PC-9 (cell line): ENCODE measurements around the gene IRF2BPL. TPM values are rescaled to one million over a fixed set of nuclear protein-coding genes. Genes with fewer than 3 reads are reported as not detected.

ENCODE experiments used
- BruUV-seq: library from RNA; stranded (reverse); fragments of 400-500 nt; replicated peaks from 2 replicates; lab custom pipeline; 2021; lab: Mats Ljungman, UMichigan
- CTCF ChIA-PET: fragments of 300-600 bp; sonication (Branson Sonifier 250); formaldehyde crosslinking; loops from one replicate; lab custom pipeline; 2022; ENCODE audit warnings: antibody characterized with exemption; lab: Charles Lee
- POLR2A ChIA-PET: fragments of 300-600 bp; sonication (Branson Sonifier 250); formaldehyde crosslinking; loops from one replicate; lab custom pipeline; 2022; ENCODE audit warnings: antibody characterized with exemption; ENCODE audit not compliant: unreplicated experiment; lab: Charles Lee
- DNase-seq, 2 experiments: peaks; one replicate each; pipeline versions ENCODE4 v3.0.0 to v3.0.0-alpha.2; 2015 to 2022; ENCODE audit warnings: mixed read lengths in 1 of 2
- H2AFZ ChIP-seq: fragments of 200-600 bp; sonication (generic); 2 replicates; pipeline ENCODE4 v1.8.1; 2017; ENCODE audit warnings: antibody characterized with exemption
- H3F3A ChIP-seq: fragments of 200-600 bp; sonication (generic); 2 replicates; pipeline ENCODE4 v1.8.1; 2017; ENCODE audit warnings: antibody characterized with exemption, mild to moderate bottlenecking, low read depth; ENCODE audit not compliant: insufficient read depth
- H3K27ac ChIP-seq: fragments of 200-600 bp; sonication (generic); 2 replicates; pipeline ENCODE4 v1.6.1; 2016; ENCODE audit warnings: mixed run types
- H3K27me3 ChIP-seq: fragments of 200-600 bp; sonication (generic); 2 replicates; pipeline ENCODE4 v1.6.1; 2016; ENCODE audit warnings: low read depth, mixed run types; ENCODE audit not compliant: insufficient read depth
- H3K36me3 ChIP-seq: fragments of 200-600 bp; sonication (generic); 2 replicates; pipeline ENCODE4 v1.6.1; 2016; ENCODE audit warnings: low read depth, mixed run types
- H3K4me1 ChIP-seq: fragments of 200-600 bp; sonication (generic); replicated peaks from 2 replicates; pipeline ENCODE4 v1.6.1; 2016; ENCODE audit warnings: mixed run types; ENCODE audit not compliant: insufficient read depth
- H3K4me2 ChIP-seq: fragments of 200-600 bp; sonication (generic); 2 replicates; pipeline ENCODE4 v1.6.1; 2017; ENCODE audit warnings: mixed run types
- H3K4me3 ChIP-seq: fragments of 200-600 bp; sonication (generic); 2 replicates; pipeline ENCODE4 v1.6.1; 2016; ENCODE audit warnings: mixed run types
- H3K79me2 ChIP-seq: fragments of 200-600 bp; sonication (generic); 2 replicates; pipeline ENCODE4 v1.6.1; 2017; ENCODE audit warnings: low read depth, mixed run types
- H3K9me2 ChIP-seq: fragments of 200-600 bp; sonication (generic); 2 replicates; pipeline ENCODE4 v1.8.1; 2017; ENCODE audit warnings: mild to moderate bottlenecking; ENCODE audit not compliant: insufficient read depth
- H3K9me3 ChIP-seq: fragments of 200-600 bp; sonication (generic); 2 replicates; pipeline ENCODE4 v1.8.1; 2016; ENCODE audit warnings: low read depth; ENCODE audit not compliant: insufficient read depth
- H4K20me1 ChIP-seq: fragments of 200-600 bp; sonication (generic); 2 replicates; pipeline ENCODE4 v1.8.1; 2017; ENCODE audit not compliant: insufficient read depth
- EZH2 ChIP-seq: fragments of 200-600 bp; sonication (generic); IDR thresholded peaks from 2 replicates; pipeline ENCODE4 v1.8.0; 2017; ENCODE audit warnings: antibody characterized with exemption, low read depth
- intact Hi-C: fragments of 100-400 bp; cut with micrococcal nuclease; formaldehyde crosslinking; loops from one replicate; pipeline ENCODE4 v1.10.0; 2022; ENCODE audit not compliant: unreplicated experiment
- total RNA-seq: library from RNA; stranded (reverse); gene quantifications from 2 replicates; pipeline ENCODE4 v1.2.3, GENCODE V29; 2021
- TF ChIP-seq, protein P1 (sequence below): fragments of 200-600 bp; sonication (generic); conservative IDR thresholded peaks from 2 replicates; pipeline ENCODE4 v1.6.1; 2017; ENCODE audit warnings: mixed run types, antibody characterized with exemption, mild to moderate bottlenecking, moderate library complexity

Gene IRF2BPL
- total RNA-seq, 1 experiment from 2014 or later: 74.6 TPM

DNA sequence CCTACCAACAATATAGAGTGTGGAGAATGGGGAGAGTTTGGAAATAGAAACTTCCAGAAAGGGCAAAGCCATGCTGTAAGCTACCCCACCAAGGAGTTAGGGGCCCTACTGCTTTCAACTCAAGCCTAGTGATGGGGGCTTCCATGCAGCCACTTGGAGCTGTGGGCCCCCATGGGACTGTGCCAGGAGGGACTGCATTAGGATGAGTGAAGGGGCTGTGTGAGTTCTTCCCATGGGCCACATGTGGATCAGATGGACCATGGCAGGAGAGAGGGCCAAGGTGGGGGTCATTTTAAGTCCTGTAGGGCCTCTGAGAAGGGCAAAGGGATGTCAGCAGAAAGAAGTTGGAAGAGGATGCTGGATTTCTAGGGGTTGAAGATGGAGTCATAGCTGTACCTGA is 46.5 kb upstream of the IRF2BPL start:
- ChIA-PET CTCF (interaction anchor here (0.6 kb wide), 2 partner anchors 15 to 163 kb away, joined by 5 to 8 read pairs; no protein-coding TSS in a partner anchor), POLR2A (no interaction called here)
- Histone ChIP-seq H4K20me1 (no peaks in the 10 kb centered on the region), H3K27me3 (no peaks in the 10 kb centered on the region), H3K4me1 (peaks cover 40% of the 10 kb centered on the region), H3K4me3 (no peak overlapping the region), H3K36me3 (no peaks in the 10 kb centered on the region), H3K4me2 (no peak overlapping the region), H3K79me2 (no peaks in the 10 kb centered on the region), H3K27ac (no peak overlapping the region), H3K9me2 (no peaks in the 10 kb centered on the region), H3F3A (peaks cover 23% of the 10 kb centered on the region), H2AFZ (no peak overlapping the region), H3K9me3 (no peaks in the 10 kb centered on the region)
- intact Hi-C loops: no loop called here
- TF ChIP-seq, protein P1, sequence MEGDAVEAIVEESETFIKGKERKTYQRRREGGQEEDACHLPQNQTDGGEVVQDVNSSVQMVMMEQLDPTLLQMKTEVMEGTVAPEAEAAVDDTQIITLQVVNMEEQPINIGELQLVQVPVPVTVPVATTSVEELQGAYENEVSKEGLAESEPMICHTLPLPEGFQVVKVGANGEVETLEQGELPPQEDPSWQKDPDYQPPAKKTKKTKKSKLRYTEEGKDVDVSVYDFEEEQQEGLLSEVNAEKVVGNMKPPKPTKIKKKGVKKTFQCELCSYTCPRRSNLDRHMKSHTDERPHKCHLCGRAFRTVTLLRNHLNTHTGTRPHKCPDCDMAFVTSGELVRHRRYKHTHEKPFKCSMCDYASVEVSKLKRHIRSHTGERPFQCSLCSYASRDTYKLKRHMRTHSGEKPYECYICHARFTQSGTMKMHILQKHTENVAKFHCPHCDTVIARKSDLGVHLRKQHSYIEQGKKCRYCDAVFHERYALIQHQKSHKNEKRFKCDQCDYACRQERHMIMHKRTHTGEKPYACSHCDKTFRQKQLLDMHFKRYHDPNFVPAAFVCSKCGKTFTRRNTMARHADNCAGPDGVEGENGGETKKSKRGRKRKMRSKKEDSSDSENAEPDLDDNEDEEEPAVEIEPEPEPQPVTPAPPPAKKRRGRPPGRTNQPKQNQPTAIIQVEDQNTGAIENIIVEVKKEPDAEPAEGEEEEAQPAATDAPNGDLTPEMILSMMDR: no peak
- TF ChIP-seq EZH2: no peak
- no TSS peak for BruUV-seq
- no peak for DNase-seq

- Histone ChIP-seq H3K27ac (peak overlapping the region; percentile 52), H4K20me1 (no peaks in the 10 kb centered on the region), H3K4me1 (peaks cover 58% of the 10 kb centered on the region), H3K27me3 (no peaks in the 10 kb centered on the region), H3K4me2 (peak overlapping the region; percentile 37), H3K4me3 (no peak overlapping the region), H2AFZ (no peak overlapping the region), H3F3A (peaks cover 23% of the 10 kb centered on the region), H3K9me2 (no peaks in the 10 kb centered on the region), H3K36me3 (no peaks in the 10 kb centered on the region), H3K79me2 (no peaks in the 10 kb centered on the region), H3K9me3 (no peaks in the 10 kb centered on the region)
- TF ChIP-seq, protein P1: no peak; the same call in 1 of the 2 replicates
- no peak for TF ChIP-seq EZH2
- no TSS peak for BruUV-seq
- intact Hi-C loops: loop anchor here (1.0 kb wide), 2 partner anchors 16 to 141 kb away; no protein-coding TSS in a partner anchor
- CTCF ChIA-PET: interaction anchor here (0.5 to 8.2 kb wide), 15 partner anchors 9 to 208 kb away, joined by 3 to 151 read pairs (median 6); no protein-coding TSS in a partner anchor
- POLR2A ChIA-PET: interaction anchor here (0.6 to 0.7 kb wide), 5 partner anchors 12 to 184 kb away, joined by 3 to 7 read pairs (median 3); no protein-coding TSS in a partner anchor
- peak; percentile 82 to 96 for DNase-seq
These were observed 43.5 kb upstream of the IRF2BPL start for GRCh38 chr14:77071938-77072388.

GRCh38 chr14:77069551-77069950 is 41.0 kb upstream of the IRF2BPL start:
- Histone ChIP-seq H3K27ac (no peak overlapping the region), H3K9me3 (no peaks in the 10 kb centered on the region), H3K9me2 (no peaks in the 10 kb centered on the region), H2AFZ (no peak overlapping the region), H3K4me2 (no peak overlapping the region), H3F3A (peaks cover 30% of the 10 kb centered on the region), H4K20me1 (no peaks in the 10 kb centered on the region), H3K79me2 (no peaks in the 10 kb centered on the region), H3K27me3 (no peaks in the 10 kb centered on the region), H3K36me3 (no peaks in the 10 kb centered on the region), H3K4me1 (peaks cover 57% of the 10 kb centered on the region), H3K4me3 (no peak overlapping the region)
- TF ChIP-seq, protein P1: no peak
- TF ChIP-seq EZH2: no peak
- POLR2A ChIA-PET: no interaction called here
- intact Hi-C loops: no loop called here
- BruUV-seq: no TSS peak
- CTCF ChIA-PET: interaction anchor here (0.6 to 8.2 kb wide), 12 partner anchors 26 to 195 kb away, joined by 3 to 151 read pairs (median 5); no protein-coding TSS in a partner anchor
- no peak for DNase-seq
